GM18951 (cell line): ENCODE data around the gene ATXN7.

Experiments used
- POLR2A ChIP-seq: IDR thresholded peaks from 4 replicates; pipeline ENCODE4 v1.6.1; 2011; ENCODE audit warnings: mild to moderate bottlenecking; ENCODE audit not compliant: insufficient read length, insufficient read depth; ENCODE audit errors: extremely low read depth
- in situ Hi-C: fragments of 300-500 bp; cut with MboI; formaldehyde crosslinking; loops from one replicate; pipeline ENCODE4 v1.12.0; 2022; ENCODE audit warnings: low sequenced_read_pairs, mixed read lengths, inconsistent platforms; ENCODE audit not compliant: unreplicated experiment

The ATXN7 gene

GRCh38 chr3:63937661-63938651, 74.3 kb downstream of the ATXN7 start:
- TF ChIP-seq POLR2A: no peak
- in situ Hi-C loops: no loop called here

GRCh38 chr3:63940389-63940757, 76.7 kb downstream of the ATXN7 start:
- in situ Hi-C loops: no loop called here
- no peak for TF ChIP-seq POLR2A

GRCh38 chr3:63942528-63942927, 78.9 kb downstream of the ATXN7 start:
- in situ Hi-C loops: no loop called here
- TF ChIP-seq POLR2A: no peak

GRCh38 chr3:63943678-63944077, 80.0 kb downstream of the ATXN7 start:
- in situ Hi-C loops: no loop called here
- TF ChIP-seq POLR2A: no peak

GRCh38 chr3:63945558-63946096, 82.0 kb downstream of the ATXN7 start:
- in situ Hi-C loops: no loop called here
- TF ChIP-seq POLR2A: no peak

- in situ Hi-C loops: no loop called here
- no peak for TF ChIP-seq POLR2A
These were observed 83.1 kb downstream of the ATXN7 start for GRCh38 chr3:63946753-63947152.

GRCh38 chr3:63947594-63947993, 83.9 kb downstream of the ATXN7 start:
- TF ChIP-seq POLR2A: no peak
- in situ Hi-C loops: no loop called here

GRCh38 chr3:63949005-63949404, 85.3 kb downstream of the ATXN7 start:
- TF ChIP-seq POLR2A: no peak
- in situ Hi-C loops: no loop called here

GRCh38 chr3:63950698-63951097, 87.0 kb downstream of the ATXN7 start:
- in situ Hi-C loops: no loop called here
- no peak for TF ChIP-seq POLR2A

GRCh38 chr3:63951492-63952247, 88.0 kb downstream of the ATXN7 start:
- in situ Hi-C loops: no loop called here
- no peak for TF ChIP-seq POLR2A

- in situ Hi-C loops: no loop called here
- no peak for TF ChIP-seq POLR2A
These were observed 88.6 kb downstream of the ATXN7 start for GRCh38 chr3:63952248-63952594.

- no peak for TF ChIP-seq POLR2A
- in situ Hi-C loops: no loop called here
These were observed 90.5 kb downstream of the ATXN7 start for GRCh38 chr3:63954182-63954581.

GRCh38 chr3:63955036-63955650, 91.5 kb downstream of the ATXN7 start:
- in situ Hi-C loops: no loop called here
- no peak for TF ChIP-seq POLR2A
